Measurements from ENCODE around the gene MRTFA. TPM values are rescaled to one million over a fixed set of nuclear protein-coding genes. Genes with fewer than 3 reads are reported as not detected.

Gene MRTFA
- total RNA-seq, 4 donors from 2014 or later: 59.7 to 163 (median 111) TPM

DNA sequence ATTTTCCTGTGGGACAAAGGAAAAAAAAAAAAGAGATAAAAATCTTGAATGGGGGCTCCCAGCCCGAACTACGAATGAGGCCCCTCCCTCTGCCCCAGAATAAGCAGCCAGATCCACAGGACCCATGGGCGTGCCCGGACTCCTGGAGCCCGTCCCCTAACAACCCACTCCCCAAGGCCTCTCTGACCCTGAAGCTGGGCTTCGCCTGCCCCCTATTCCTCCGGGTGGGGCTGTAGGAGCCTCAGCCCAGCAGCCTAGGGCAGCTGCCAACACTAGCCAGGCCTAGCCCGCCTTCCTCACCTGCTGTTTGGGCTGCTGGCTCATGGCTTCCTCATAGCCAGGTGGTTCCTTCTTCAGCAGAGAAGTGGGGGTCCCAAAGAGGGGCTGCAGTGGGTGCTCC lies 219.5 kb downstream of the MRTFA start:
- no peak for DNase-seq (ENCODE audit: low spot score in 2 of 2)

DNA sequence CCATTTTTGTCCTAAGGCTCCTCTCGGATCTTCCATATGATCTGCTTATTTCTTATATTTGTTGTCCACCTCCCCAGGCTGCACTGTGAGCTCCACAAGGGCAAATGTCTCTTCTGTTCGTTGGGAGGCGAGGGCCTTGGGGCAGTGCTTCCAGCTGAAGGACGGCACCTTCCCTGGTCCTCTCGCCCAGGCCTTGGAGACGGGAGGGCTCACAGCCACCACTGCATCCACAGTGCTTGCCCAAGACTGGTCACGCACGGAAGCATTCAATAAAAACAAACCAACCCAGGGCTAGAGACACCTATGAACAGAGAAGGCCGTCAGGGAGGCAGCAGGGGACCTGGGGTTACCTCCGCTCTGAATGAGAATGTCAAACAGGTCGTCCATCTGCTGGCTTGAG lies 219.9 kb downstream of the MRTFA start:
- 95% methylated on average over 11 of the region's 11 CpGs for WGBS, 2 donors
- TF ChIP-seq CTCF (IDR thresholded peaks at IDR 0.05) (no peak), POLR2A (IDR thresholded peaks at IDR 0.05) (no peak)
- no peak overlapping the region for H3K4me3 ChIP-seq (ENCODE audit: low read depth, poor library complexity, severe bottlenecking)
- no peak for DNase-seq (ENCODE audit: low spot score in 2 of 2)
- intact Hi-C loops (cut with DNase I; ENCODE audit: low total_unique reads): no loop called here

More for the DNA sequence above, 219.5 kb downstream of the MRTFA start:
- WGBS, 2 donors: 89 to 91% methylated on average over 8 of the region's 8 CpGs
- TF ChIP-seq POLR2A (IDR thresholded peaks at IDR 0.05) (no peak), CTCF (IDR thresholded peaks at IDR 0.05) (no peak)
- H3K4me3 ChIP-seq (ENCODE audit: low read depth, poor library complexity, severe bottlenecking): no peak overlapping the region
- intact Hi-C loops (cut with DNase I; ENCODE audit: low total_unique reads): no loop called here

GRCh38 chr22:40416267-40416570 lies 220.3 kb downstream of the MRTFA start:
- DNase-seq (ENCODE audit: low spot score in 2 of 2): no peak
- intact Hi-C loops (cut with DNase I; ENCODE audit: low total_unique reads): no loop called here
- no peak overlapping the region for H3K4me3 ChIP-seq (ENCODE audit: low read depth, poor library complexity, severe bottlenecking)
- WGBS, 2 donors: 95 to 96% methylated on average over 10 of the region's 10 CpGs
- no peak for TF ChIP-seq POLR2A (IDR thresholded peaks at IDR 0.05)
- no peak for TF ChIP-seq CTCF (IDR thresholded peaks at IDR 0.05)

GRCh38 chr22:40415531-40416266 lies 220.8 kb downstream of the MRTFA start:
- H3K4me3 ChIP-seq (ENCODE audit: low read depth, poor library complexity, severe bottlenecking): no peak overlapping the region
- no peak for TF ChIP-seq CTCF (IDR thresholded peaks at IDR 0.05)
- TF ChIP-seq POLR2A (IDR thresholded peaks at IDR 0.05): no peak
- intact Hi-C loops (cut with DNase I; ENCODE audit: low total_unique reads): no loop called here
- 74 to 78% methylated on average over 19 of the region's 19 CpGs for WGBS, 2 donors
- DNase-seq (ENCODE audit: low spot score in 2 of 2): no peak

GRCh38 chr22:40414838-40415505 lies 221.5 kb downstream of the MRTFA start:
- no peak overlapping the region for H3K4me3 ChIP-seq (ENCODE audit: low read depth, poor library complexity, severe bottlenecking)
- DNase-seq (ENCODE audit: low spot score in 2 of 2): no peak
- intact Hi-C loops (cut with DNase I; ENCODE audit: low total_unique reads): no loop called here
- 78 to 79% methylated on average over 10 of the region's 10 CpGs for WGBS, 2 donors
- no peak for TF ChIP-seq POLR2A (IDR thresholded peaks at IDR 0.05)
- TF ChIP-seq CTCF (IDR thresholded peaks at IDR 0.05): no peak

Measured in lower leg skin (tissue), 4 donors.